22Rv1 (cell line): ENCODE data around the gene PRM1.

Experiments
- CTCF ChIP-seq: fragments of 450-650 bp; IDR thresholded peaks from 2 replicates; pipeline ENCODE4 v1.5.1; 2017; ENCODE audit warnings: mild to moderate bottlenecking
- ZFX ChIP-seq: fragments of 450-650 bp; IDR thresholded peaks from 2 replicates; pipeline ENCODE4 v1.6.1; 2017; ENCODE audit warnings: antibody characterized with exemption, borderline replicate concordance

GRCh38 chr16:11303405-11304138, 22.4 kb upstream of the PRM1 start:
- no peak for TF ChIP-seq CTCF
- no peak for TF ChIP-seq ZFX
